ENCODE data around the gene GRID1.

The GRID1 gene

GRCh38 chr10:86068231-86069054 is 298.2 kb downstream of the GRID1 start:
- no peaks in the 10 kb centered on the region for H3K36me3 Mint-ChIP-seq (ENCODE audit: low read depth)
- no peaks in the 10 kb centered on the region for H3K9me3 Mint-ChIP-seq
- H3K27ac Mint-ChIP-seq = no peak overlapping the region
- H3K4me1 Mint-ChIP-seq = no peaks in the 10 kb centered on the region
- DNase-seq = no peak
- peaks cover 21% of the 10 kb centered on the region for H3K27me3 Mint-ChIP-seq (ENCODE audit: low read depth, poor library complexity)
- no peak overlapping the region for H3K4me3 Mint-ChIP-seq
- no peak for TF ChIP-seq CTCF (IDR thresholded peaks at IDR 0.05)

GRCh38 chr10:86067436-86068050 is 299.1 kb downstream of the GRID1 start:
- no peak for TF ChIP-seq CTCF (IDR thresholded peaks at IDR 0.05)
- Mint-ChIP-seq H3K9me3 (no peaks in the 10 kb centered on the region), H3K4me3 (no peak overlapping the region), H3K36me3 (ENCODE audit: low read depth) (no peaks in the 10 kb centered on the region), H3K27me3 (ENCODE audit: low read depth, poor library complexity) (peaks cover 21% of the 10 kb centered on the region), H3K4me1 (no peaks in the 10 kb centered on the region), H3K27ac (no peak overlapping the region)
- no peak for DNase-seq

- DNase-seq = no peak
- Mint-ChIP-seq H3K9me3 (no peaks in the 10 kb centered on the region), H3K4me3 (no peak overlapping the region), H3K36me3 (ENCODE audit: low read depth) (no peaks in the 10 kb centered on the region), H3K27me3 (ENCODE audit: low read depth, poor library complexity) (peaks cover 14% of the 10 kb centered on the region), H3K27ac (no peak overlapping the region), H3K4me1 (no peaks in the 10 kb centered on the region)
- no peak for TF ChIP-seq CTCF (IDR thresholded peaks at IDR 0.05)
Measured at GRCh38 chr10:86066696-86067095, 299.9 kb downstream of the GRID1 start.

- no peak for TF ChIP-seq CTCF (IDR thresholded peaks at IDR 0.05)
- Mint-ChIP-seq H3K27ac (no peak overlapping the region), H3K9me3 (no peaks in the 10 kb centered on the region), H3K36me3 (ENCODE audit: low read depth) (no peaks in the 10 kb centered on the region), H3K4me1 (no peaks in the 10 kb centered on the region), H3K4me3 (no peak overlapping the region), H3K27me3 (ENCODE audit: low read depth, poor library complexity) (peaks cover 13% of the 10 kb centered on the region)
- DNase-seq = no peak
Measured at GRCh38 chr10:86065711-86066251, 300.8 kb downstream of the GRID1 start.

GRCh38 chr10:86064931-86065662 is 301.5 kb downstream of the GRID1 start:
- Mint-ChIP-seq H3K27ac (no peak overlapping the region), H3K4me1 (no peaks in the 10 kb centered on the region), H3K27me3 (ENCODE audit: low read depth, poor library complexity) (peaks cover 13% of the 10 kb centered on the region), H3K4me3 (no peak overlapping the region), H3K9me3 (no peaks in the 10 kb centered on the region), H3K36me3 (ENCODE audit: low read depth) (no peaks in the 10 kb centered on the region)
- no peak for DNase-seq
- no peak for TF ChIP-seq CTCF (IDR thresholded peaks at IDR 0.05)

Measured in nephron progenitor cell (in vitro differentiated cells).